ENCODE results near the gene FNIP2.

GRCh38 chr4:158840131-158840530, 71.3 kb downstream of the FNIP2 start:
- TF ChIP-seq CTCF (conservative IDR thresholded peaks at IDR 0.05 in 1 of 2, IDR thresholded peaks at IDR 0.05 in 1 of 2; ENCODE audit: low read depth in 1 of 2, low read length in 2 of 2) (no peak), EZH2 (IDR thresholded peaks at IDR 0.05; ENCODE audit: low read length, missing control alignments) (no peak)
